ENCODE measurements around the gene VWA3A. TPM values are rescaled to one million over a fixed set of nuclear protein-coding genes. Genes with fewer than 3 reads are reported as not detected.

VWA3A gene
- total and polyA plus RNA-seq, 2 experiments from 2014 or later = 0.45 TPM; not detected in 1

DNA sequence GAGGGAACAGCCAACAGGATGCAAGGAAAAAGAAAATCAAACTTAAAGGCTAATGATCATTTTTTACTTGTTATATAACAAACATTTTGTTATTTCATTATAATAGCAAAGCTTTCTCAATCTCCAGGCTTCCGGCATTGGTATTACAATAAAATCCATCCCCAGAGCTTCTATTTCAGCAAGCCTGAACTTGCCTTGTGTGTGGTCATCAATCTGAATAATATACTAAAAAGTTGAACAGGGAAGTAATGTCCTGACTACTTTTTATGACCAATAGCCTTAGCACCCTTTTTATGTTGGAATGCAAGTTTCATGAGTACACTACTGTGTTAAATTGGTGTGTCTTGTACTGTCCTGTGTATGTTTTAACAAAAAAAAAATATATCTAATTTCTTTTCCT, 27.1 kb upstream of the VWA3A start:
- ATAC-seq = no peak
- Histone ChIP-seq H2AFZ (no peak overlapping the region), H3K27ac (ENCODE audit: low read depth) (0 out of 2 replicates have a peak overlapping the region, but pooled peaks have one; percentile 35), H3K4me2 (no peak overlapping the region), H4K20me1 (replicated peaks; ENCODE audit: insufficient read depth) (peaks cover 6% of the 10 kb centered on the region; the same call in 1 of the 2 replicates), H3F3A (replicated peaks; ENCODE audit: low read depth) (no peaks in the 10 kb centered on the region), H3K79me2 (replicated peaks; ENCODE audit: insufficient read depth) (peaks cover 11% of the 10 kb centered on the region), H3K4me3 (no peak overlapping the region), H3K4me1 (ENCODE audit: insufficient read depth) (peaks cover 17% of the 10 kb centered on the region), H3K36me3 (ENCODE audit: insufficient read depth) (no peaks in the 10 kb centered on the region; the same call in 1 of the 2 replicates), H3K9me2 (ENCODE audit: insufficient read depth) (no peaks in the 10 kb centered on the region), H3K27me3 (ENCODE audit: insufficient read depth) (no peaks in the 10 kb centered on the region)
- Mint-ChIP-seq H3K36me3 (ENCODE audit: low read depth) (peaks cover 12% of the 10 kb centered on the region), H3K4me3 (no peak overlapping the region), H3K4me1 (peaks cover 19% of the 10 kb centered on the region), H3K9me3 (peaks cover 4% of the 10 kb centered on the region; the same call in 2 of the 3 replicates), H3K27ac (no peak overlapping the region), H3K27me3 (ENCODE audit: insufficient read depth, low read depth, poor library complexity) (peaks cover 2% of the 10 kb centered on the region)
- TF ChIP-seq EZH2 (IDR thresholded peaks at IDR 0.05; ENCODE audit: low read depth, unreplicated experiment) = no peak
- no peak for TF ChIP-seq ETS1 (IDR thresholded peaks at IDR 0.05)
- no peak for DNase-seq (ENCODE audit: low spot score)

DNA sequence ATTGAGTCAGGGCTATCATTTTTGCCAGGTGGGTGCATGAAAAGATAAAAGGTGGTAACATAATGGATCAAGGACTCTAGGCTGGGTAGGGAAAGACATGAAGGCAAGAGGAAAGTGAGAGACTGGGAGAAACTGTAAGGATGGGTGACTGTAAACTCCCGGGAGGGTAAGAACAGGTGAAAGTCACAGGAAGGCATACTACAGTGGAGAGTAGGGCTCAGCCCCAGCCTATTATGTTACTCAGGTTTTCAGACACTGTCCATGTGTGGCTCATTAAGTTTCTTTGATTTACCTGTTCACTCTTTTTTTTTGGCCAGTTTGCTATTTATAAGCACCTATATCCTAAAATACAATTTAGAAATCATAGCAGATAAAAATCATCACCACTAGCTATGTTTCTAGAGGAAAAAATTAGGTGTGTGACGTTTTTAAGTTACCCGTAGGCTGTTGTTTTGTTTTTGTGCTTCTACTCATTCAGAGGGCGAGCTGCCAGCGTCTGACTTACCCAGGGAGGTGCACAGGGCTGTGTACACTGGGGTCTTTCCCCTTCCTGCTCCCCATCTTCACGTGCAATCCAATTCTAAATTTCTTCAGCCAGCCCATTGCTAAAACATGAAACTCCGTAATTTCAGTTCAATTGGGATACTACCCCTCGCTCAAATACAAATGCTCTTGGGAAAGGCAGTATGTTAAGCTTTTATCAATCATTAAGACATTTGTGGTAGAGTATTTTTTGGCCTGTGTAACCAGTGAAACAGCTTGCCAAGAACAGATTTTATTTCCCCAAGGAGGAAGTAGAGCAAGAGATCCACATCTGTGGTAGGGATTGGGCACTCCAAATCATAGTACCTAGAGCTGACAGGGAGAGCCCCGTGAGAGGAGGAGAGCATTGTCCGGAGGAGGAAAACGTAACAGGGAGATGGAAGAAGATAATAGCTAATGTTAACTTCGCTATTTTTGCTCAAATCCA, 21.7 kb upstream of the VWA3A start:
- DNase-seq (ENCODE audit: low spot score) (no peak), ATAC-seq (peak; percentile 63)
- H3K4me3 ChIP-seq = no peak overlapping the region
- 0 out of 2 replicates have a peak, but pooled peaks cover 5% of the 10 kb centered on the region for H3K79me2 ChIP-seq (replicated peaks; ENCODE audit: insufficient read depth)
- Mint-ChIP-seq H3K36me3 (ENCODE audit: low read depth) (peaks cover 12% of the 10 kb centered on the region), H3K27me3 (ENCODE audit: insufficient read depth, low read depth, poor library complexity) (peaks cover 2% of the 10 kb centered on the region), H3K4me1 (no peaks in the 10 kb centered on the region; the same call in 2 of the 3 replicates), H3K9me3 (peaks cover 4% of the 10 kb centered on the region; the same call in 2 of the 3 replicates), H3K27ac (no peak overlapping the region), H3K4me3 (no peak overlapping the region)
- no peak overlapping the region for H3K27ac ChIP-seq (ENCODE audit: low read depth)
- TF ChIP-seq, protein P1, sequence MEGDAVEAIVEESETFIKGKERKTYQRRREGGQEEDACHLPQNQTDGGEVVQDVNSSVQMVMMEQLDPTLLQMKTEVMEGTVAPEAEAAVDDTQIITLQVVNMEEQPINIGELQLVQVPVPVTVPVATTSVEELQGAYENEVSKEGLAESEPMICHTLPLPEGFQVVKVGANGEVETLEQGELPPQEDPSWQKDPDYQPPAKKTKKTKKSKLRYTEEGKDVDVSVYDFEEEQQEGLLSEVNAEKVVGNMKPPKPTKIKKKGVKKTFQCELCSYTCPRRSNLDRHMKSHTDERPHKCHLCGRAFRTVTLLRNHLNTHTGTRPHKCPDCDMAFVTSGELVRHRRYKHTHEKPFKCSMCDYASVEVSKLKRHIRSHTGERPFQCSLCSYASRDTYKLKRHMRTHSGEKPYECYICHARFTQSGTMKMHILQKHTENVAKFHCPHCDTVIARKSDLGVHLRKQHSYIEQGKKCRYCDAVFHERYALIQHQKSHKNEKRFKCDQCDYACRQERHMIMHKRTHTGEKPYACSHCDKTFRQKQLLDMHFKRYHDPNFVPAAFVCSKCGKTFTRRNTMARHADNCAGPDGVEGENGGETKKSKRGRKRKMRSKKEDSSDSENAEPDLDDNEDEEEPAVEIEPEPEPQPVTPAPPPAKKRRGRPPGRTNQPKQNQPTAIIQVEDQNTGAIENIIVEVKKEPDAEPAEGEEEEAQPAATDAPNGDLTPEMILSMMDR (conservative IDR thresholded peaks at IDR 0.05; ENCODE audit: low read depth in 2 of 2) = no peak
- TF ChIP-seq EZH2phosphoT487 (IDR thresholded peaks at IDR 0.05; ENCODE audit: unreplicated experiment) (no peak), EZH2 (IDR thresholded peaks at IDR 0.05; ENCODE audit: low read depth, unreplicated experiment) (no peak), STAT1 (IDR thresholded peaks at IDR 0.05; ENCODE audit: unreplicated experiment) (no peak)
- no peaks in the 10 kb centered on the region for H3K9me2 ChIP-seq (ENCODE audit: insufficient read depth)
- no peak overlapping the region for H2AFZ ChIP-seq
- no peak overlapping the region for H3K4me2 ChIP-seq
- H3F3A ChIP-seq (replicated peaks; ENCODE audit: low read depth) = no peaks in the 10 kb centered on the region
- H3K4me1 ChIP-seq (ENCODE audit: insufficient read depth) = no peaks in the 10 kb centered on the region
- H4K20me1 ChIP-seq (replicated peaks; ENCODE audit: insufficient read depth) = peaks cover 10% of the 10 kb centered on the region; the same call in 1 of the 2 replicates
- H3K36me3 ChIP-seq (ENCODE audit: insufficient read depth) = no peaks in the 10 kb centered on the region; the same call in 1 of the 2 replicates
- H3K27me3 ChIP-seq (ENCODE audit: insufficient read depth) = no peaks in the 10 kb centered on the region
